ENCODE results near the gene IMMP2L.
"Not testable (repeated sequence)": the region's sequence is repeated elsewhere in the genome, so short reads cannot be mapped to it uniquely, and the experiment has no call there.

Gene IMMP2L

GRCh38 chr7:111251365-111251764 is 310.9 kb downstream of the IMMP2L start:
- DNase-seq: not testable (repeated sequence)

- DNase-seq: not testable (repeated sequence)
Measured at GRCh38 chr7:111249807-111250206, 312.5 kb downstream of the IMMP2L start.

GRCh38 chr7:111242141-111242755 is 320.0 kb downstream of the IMMP2L start:
- DNase-seq: no peak

- DNase-seq: no peak
Measured at GRCh38 chr7:111240371-111240770, 321.9 kb downstream of the IMMP2L start.

GRCh38 chr7:111239437-111239836 is 322.9 kb downstream of the IMMP2L start:
- DNase-seq: no peak

GRCh38 chr7:111238886-111239285 is 323.4 kb downstream of the IMMP2L start:
- no peak for DNase-seq

GRCh38 chr7:111235709-111236108 is 326.6 kb downstream of the IMMP2L start:
- no peak for DNase-seq

GRCh38 chr7:111232249-111233084 is 329.8 kb downstream of the IMMP2L start:
- no peak for DNase-seq

- DNase-seq: no peak
Measured at GRCh38 chr7:111229916-111230315, 332.4 kb downstream of the IMMP2L start.

- DNase-seq: no peak
Measured at GRCh38 chr7:111229181-111229740, 333.0 kb downstream of the IMMP2L start.

GRCh38 chr7:111228437-111228836 is 333.9 kb downstream of the IMMP2L start:
- DNase-seq: no peak

GRCh38 chr7:111226800-111227199 is 335.5 kb downstream of the IMMP2L start:
- DNase-seq: no peak

- DNase-seq: no peak
Measured at GRCh38 chr7:111224354-111225231, 337.7 kb downstream of the IMMP2L start.

- DNase-seq: no peak
Measured at GRCh38 chr7:111223802-111224253, 338.5 kb downstream of the IMMP2L start.

GRCh38 chr7:111215550-111215949 is 346.7 kb downstream of the IMMP2L start:
- DNase-seq: no peak

GRCh38 chr7:111212857-111213523 is 349.3 kb downstream of the IMMP2L start:
- no peak for DNase-seq

GRCh38 chr7:111210996-111211395 is 351.3 kb downstream of the IMMP2L start:
- DNase-seq: no peak

- DNase-seq: no peak
Measured at GRCh38 chr7:111210043-111210442, 352.2 kb downstream of the IMMP2L start.

- no peak for DNase-seq
Measured at GRCh38 chr7:111205251-111205650, 357.0 kb downstream of the IMMP2L start.

GRCh38 chr7:111202321-111202720 is 360.0 kb downstream of the IMMP2L start:
- no peak for DNase-seq

- no peak for DNase-seq
Measured at GRCh38 chr7:111199643-111200042, 362.6 kb downstream of the IMMP2L start.

- DNase-seq: no peak
Measured at GRCh38 chr7:111198255-111198654, 364.0 kb downstream of the IMMP2L start.

Data from activated effector memory CD4-positive, alpha-beta T cell treated with Interleukin-2 at 50 U/mL for 16 hours (primary cell).